Fibroblast of peridontal ligament (primary cell): ENCODE data around the gene ACOT13.
"Not testable (repeated sequence)": the region's sequence is repeated elsewhere in the genome, so short reads cannot be mapped to it uniquely, and the experiment has no call there.

ENCODE experiments used
- DNase-seq: peaks from one replicate; pipeline ENCODE4 v3.0.0-alpha.2; 2010; ENCODE audit errors: extremely low read depth

The ACOT13 gene

DNA sequence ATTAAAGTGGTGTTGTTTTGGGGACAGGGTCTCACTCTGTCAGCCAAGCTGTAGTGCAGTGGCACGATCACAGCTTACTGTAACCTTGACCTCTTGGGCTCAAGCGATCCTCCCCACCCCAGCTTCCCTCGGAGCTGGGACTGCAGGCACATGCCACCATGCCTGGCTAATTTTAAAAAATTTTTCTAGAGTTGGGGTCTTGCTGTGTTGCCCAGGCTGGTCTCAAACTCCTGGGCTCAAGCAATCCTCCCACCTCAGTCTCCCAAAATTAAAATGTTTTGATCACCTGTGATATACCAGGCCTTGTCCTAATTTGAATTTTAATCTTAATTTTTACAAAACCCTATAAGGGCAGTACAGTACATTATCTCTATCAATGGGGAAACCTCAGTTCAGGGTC lies 25.5 kb downstream of the ACOT13 start:
- DNase-seq = no peak

DNA sequence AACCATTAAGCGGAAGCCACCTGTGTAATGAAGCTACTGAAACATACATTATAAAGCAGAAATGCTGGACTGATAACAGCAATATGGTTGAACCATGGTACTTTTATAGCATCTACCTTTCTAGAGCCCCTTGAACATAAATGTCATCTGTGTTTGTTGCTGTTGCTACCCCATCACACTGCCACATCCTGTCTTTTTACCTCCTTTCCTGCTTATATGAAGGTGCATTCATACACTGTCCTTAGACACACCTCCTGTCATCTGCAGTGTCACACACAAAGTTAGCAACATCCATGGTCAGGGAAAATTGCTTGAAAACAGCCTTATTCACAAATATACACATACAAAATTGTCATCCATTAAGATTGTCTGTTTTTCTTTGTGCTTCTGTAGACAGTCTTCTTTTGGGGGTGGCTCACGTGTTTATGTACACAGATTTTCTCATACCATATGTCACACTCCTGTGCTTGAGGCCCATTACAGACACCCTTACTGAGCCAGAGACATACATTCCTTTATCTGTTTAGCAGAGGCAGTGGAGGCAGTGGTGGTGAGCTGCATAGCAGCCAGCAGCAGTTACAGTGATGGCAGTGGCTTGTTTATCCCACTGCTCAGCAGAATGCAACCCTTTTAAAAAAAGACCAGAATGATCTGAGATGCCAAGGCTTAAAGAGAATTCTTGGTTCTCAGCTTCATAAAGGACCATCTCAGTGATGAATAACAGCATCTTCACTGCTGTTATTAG lies 26.1 kb downstream of the ACOT13 start:
- no peak for DNase-seq

DNA sequence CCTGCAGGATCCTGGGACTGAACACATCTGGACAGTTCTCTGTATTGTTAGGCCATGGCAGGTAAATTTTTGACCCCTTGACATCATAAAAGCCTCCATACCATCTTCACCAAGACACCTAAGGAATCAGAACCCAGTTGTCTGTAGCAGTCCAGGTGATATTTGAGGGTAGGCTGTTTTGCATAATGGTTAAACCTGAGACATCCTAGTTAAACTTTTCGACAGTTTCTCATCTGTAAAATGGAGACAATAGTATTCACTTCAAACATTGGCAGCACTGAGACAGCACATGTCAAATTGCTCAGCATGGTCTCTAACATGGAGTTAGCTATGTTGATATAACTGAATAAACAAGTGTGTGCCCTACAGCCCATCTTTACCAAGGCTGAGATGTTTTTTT lies 27.3 kb downstream of the ACOT13 start:
- DNase-seq = no peak

DNA sequence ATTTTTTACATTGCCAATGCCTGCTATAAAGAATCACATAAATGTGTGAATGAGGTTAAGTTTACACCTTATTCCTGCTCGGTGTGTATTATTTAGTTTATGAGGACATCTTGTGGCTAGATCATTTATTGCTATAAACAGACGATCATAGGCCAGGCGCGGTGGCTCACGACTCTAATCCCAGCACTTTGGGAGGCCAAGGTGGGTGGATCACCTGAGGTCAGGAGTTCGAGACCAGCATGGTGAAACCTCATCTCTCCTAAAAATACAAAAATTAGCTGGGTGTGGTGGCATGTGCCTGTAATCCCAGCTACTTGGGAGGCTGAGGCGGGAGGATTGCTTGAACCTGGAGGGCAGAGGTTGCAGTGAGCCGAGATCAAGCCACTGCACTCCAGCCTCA lies 28.8 kb downstream of the ACOT13 start:
- peak; percentile 58 for DNase-seq

DNA sequence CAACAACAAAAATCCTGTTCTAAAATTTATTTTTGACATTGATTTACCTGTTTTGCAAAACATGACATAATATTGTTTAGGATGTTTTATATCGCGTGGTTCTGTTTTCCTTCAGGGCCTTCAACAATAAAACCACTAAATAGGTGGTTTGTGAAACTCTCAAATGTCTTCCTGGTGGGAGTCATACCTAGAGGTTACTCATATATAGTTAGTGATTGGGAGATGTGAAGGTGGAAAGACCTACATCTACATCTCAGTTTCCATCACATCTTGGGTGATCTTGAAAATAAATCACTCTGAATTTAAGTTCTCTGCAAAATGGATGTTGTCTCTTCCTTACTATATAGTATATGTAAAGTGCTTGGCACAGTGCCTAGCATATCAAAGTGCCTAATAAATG lies 29.2 kb downstream of the ACOT13 start:
- DNase-seq = no peak

DNA sequence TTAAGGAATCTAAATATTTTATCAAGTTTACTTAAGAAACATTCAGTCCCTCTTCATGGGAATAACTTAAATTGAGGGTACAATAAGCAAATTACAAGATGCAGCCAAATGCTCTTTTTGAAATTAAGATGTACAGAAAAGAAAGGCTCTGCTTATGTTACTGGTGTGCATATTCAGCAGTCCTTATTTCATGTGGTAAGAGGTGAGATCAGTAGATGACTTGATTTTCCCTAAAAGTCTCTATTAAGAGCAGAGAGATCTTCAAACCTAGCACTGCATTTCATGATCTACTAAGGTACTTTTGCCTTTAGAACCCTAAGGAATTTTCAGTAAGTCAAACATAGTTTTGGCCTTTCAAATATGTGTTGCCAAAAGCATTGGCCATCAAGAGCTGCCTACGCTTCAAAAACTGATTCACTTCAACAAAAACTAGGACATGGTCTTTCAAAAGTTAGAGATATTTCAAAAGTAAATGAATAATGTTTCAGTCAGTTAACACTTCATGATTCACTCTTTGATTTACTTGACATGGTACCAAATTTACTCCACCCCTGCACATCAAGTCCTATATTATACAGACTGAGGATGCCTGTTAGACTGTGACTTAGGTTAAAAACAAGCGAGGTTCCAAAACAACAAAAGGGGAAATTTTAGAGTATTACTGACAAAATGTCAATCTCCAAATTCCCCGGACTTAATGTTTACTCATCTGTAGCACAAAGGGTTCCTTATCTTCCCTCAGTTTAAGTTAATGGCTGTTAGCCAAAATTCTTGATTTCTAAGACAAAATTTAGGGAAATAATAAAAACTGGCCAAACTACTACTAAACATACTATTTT lies 32.9 kb downstream of the ACOT13 start:
- no peak for DNase-seq

DNA sequence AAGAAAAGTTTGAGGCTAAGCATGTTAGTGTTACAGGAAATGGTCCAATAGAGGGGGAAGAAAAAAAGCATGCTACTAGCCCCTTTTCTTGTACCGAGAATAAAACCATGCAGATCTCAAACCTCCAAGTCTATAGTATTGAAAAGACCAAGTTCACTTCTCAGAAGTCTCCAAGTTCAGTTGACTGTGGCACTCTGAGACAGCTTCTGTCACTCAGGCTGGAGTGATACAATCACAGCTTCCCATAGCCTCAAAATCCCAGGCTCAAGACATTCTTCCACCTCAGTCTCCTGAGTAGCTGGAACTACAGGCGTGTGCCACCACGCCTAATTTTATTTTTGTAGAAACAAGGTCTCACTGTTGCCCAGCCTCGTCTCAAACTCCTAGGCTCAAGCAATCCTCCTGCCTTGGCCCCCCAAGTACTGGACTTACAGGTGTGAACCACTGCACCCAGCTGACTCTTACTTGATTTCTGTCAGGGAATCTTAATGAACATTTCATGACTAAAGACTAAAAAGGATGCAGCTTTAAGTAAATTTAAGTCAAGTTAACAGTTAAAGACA lies 35.9 kb downstream of the ACOT13 start:
- DNase-seq = no peak

DNA sequence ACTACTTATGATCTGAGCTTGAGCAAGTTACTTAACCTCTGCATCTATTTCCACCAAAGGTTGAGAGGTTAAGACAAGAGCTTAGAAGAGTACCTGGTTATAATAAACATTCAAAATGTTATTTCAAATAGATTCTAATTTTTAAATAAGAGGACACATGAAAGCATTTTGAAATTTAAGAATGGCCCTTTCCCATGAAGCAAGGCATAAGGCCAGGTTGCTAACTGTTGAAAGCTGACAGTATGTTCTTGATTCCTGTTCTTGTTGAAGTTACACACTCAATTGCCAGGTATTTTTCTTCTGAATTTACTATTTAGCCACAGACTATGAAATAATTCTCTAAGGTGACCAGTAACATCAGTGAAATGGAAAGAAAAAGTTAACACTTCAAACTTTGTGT lies 37.6 kb downstream of the ACOT13 start:
- no peak for DNase-seq

DNA sequence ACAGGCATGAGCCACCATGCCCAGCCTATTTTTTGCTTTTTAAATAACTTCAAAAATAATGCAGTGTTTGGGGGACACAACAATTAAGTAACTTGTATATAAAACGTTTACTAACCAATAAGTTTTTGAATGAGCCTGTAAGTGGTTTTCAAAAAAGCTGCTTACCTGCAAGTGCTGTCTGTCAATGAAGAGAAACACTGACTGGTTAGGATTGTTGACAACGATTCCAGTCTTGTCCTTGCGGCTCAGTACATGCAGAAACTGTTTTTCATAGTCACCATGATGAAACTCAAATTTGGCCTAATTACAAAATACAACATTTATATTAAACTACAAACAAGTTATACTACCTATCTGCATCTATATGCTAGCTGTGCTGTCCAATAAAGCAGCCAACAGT lies 41.7 kb downstream of the ACOT13 start:
- DNase-seq = no peak

DNA sequence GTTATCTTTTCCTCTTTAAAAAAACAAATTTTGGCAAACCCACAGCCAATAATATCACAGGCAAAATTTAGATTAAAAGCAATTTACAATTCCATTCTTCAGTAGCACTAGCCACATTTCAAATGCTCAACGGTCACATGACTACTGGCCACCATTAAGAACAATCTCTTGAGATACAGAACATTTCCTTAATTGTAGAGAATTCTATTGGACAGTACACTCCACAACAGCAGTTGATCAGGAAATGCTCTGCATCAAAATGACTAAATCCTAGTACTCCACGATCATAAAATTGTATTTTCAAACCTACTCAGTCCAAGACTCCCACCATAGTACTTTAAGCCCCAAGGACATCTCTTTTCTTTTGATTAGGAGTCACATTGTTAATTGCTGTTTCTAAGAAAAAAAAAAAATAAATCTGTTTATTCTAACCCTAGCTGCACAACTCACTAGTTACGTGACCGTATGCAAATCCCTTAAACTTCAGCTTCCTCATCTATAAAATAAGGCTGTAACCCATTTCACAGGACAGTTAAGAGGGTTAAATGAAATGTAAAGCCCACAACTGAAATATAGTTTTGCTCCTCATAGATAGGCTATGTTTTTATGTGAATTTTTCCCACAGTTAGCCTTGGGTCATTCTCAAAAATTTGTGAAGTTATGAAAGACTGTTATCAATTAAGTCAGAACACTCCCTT lies 42.3 kb downstream of the ACOT13 start:
- DNase-seq = no peak

DNA sequence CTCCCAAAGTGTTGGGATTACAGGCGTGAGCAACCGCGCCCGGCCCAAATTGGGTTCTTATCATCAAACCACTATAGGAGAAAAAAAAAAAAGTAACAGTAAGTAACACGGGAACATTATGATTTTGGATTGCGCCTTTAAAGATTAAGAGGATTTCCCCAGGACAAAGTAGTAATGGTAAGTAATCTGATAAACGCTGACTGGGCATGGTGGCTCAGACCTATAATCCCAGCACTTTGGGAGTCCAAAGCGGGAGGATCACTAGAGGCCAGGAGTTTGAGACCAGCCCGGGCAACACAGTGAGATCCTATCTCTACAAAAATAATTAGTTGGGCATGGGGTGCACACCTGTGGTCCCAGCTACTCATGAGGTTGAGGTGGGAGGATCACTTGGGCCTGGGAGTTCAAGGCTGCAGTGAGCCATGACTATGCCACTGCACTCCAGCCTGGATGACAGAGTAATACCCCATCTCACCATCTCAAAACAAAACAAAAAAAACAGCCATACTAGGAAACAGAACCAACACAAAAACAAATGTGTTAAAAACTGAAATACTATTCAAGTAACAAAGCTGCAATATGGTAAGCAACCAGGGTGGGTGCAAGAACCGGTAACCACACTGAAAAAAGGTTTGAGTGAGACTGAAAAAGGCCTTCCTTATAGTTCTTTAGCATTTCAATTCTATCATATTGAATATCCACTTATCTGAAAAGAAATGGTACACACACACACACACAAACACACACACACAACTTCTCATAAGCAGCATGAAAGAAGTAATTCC lies 43.8 kb downstream of the ACOT13 start:
- no peak for DNase-seq

DNA sequence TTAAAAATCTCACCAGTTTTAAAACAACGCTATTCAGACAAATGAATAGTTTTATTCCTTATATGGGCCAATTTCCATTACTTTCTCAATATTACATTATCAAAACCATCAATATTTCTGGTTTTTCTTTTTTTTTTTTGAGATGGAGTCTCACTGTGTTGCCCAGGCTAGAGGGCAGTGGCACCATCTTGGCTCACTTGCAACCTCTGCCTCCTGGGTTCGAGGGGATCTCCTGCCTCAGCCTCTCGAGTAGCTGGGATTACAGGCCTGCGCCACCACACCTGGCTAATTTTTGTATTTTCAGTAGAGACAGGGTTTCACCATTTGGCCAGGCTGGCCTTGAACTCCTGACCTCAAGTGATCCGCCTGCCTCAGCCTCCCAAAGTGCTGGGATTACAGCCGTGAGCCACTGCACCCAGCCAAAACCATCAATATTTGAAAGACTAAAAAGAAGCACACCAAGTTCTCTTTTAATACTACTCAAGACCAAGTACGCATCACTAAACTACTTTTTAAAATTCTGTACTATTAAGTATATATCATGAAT lies 49.8 kb downstream of the ACOT13 start:
- not testable (repeated sequence) for DNase-seq

DNA sequence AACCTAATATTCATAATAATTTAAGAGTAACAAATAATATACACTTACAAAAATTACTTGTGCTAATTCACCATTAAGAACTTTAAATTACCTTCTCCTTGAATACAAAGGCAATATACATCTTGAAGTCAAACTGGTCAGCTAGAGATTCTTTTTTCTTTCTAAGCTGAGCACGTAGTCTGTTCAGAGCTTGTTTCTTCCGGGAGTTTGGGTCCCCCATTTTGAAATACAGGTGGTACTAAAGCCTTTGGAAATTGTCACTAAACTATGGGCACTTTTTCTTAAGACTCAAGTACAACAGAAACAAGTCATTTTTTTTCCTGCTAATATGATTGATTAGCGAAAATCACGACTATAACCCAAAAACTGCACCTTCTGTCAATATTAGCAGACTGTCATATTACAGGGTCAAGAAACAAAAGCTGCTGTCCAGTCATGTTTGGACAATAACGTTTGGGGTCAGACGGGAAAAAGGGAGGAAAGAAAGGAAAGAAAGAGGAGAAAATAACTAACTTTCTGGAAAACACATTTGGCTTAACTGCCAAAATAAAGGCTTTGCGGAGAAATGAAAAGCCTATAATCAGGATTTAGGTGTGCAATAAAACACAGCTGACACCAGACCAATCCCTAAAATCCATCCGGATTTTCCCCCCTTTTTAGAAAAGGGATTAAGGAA lies 51.7 kb downstream of the ACOT13 start:
- no peak for DNase-seq

DNA sequence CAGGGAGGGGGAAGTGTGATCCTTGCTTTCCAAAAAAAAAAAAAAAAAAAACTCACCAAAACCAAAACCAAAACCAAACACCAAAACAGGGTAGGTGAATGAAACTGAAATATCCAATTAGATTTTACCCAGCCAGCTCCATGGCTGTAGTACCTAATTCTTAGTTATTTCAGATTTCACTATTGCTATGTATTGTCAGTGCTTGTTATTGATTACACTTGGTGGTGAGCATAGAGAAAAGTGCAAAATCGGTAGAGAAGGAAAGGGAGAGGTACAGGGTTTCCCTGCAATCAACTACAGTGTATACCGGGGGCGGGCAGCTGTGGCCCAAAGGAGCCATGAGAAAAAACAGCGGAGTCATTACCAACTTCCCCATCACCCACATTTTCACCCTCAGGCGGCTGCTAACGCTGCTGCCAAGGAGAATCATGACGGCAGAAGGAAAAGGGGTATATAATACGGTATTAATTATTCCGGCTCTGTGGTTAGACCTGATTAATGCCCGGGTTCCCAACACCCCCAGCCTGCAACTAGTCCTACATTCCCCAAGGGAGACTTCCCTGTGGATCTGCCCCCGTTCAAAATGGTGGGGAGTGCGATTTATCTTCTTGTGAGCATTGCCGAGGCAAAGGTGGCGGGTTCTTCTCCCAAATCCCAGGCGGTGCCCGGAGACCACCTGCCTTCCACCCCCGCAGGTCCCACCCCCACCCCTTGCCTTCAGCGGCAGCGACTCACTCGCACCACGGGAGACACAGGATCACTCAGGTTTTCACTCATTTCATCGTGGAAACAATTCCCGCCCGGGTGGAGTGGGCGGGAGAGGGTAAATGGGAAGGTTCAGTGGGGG lies 52.5 kb downstream of the ACOT13 start, which contains the start of gene C6orf62:
C6orf62 (minus strand) TSS at position 30 of the 847 bp plus-strand sequence. CDS start 486 bp downstream, outside the sequence.
- peak; percentile 38 for DNase-seq

DNA sequence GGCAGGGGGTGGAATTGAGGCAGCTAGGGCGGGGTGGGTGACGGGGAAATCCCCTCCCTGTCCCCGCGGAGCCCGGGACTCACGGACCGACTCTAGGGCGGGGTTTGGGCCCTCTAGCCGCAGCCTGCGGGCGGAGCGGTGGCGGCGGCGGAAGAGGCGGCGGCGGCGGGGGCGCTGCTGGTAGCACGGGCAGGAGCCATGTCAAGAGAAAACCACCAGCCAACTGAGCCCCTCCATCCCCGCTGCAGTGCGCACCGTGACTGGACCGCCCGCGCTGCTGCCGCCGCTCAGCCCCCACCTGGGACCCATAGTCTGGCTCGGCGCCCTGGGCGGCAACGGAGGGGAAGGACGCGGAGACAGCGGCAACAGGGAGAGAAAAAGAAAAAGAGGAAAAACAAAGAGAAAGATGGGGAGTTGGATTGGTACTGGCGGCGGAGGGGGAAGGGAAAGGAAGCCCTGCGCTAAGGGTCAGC lies 53.3 kb downstream of the ACOT13 start:
- no peak for DNase-seq

DNA sequence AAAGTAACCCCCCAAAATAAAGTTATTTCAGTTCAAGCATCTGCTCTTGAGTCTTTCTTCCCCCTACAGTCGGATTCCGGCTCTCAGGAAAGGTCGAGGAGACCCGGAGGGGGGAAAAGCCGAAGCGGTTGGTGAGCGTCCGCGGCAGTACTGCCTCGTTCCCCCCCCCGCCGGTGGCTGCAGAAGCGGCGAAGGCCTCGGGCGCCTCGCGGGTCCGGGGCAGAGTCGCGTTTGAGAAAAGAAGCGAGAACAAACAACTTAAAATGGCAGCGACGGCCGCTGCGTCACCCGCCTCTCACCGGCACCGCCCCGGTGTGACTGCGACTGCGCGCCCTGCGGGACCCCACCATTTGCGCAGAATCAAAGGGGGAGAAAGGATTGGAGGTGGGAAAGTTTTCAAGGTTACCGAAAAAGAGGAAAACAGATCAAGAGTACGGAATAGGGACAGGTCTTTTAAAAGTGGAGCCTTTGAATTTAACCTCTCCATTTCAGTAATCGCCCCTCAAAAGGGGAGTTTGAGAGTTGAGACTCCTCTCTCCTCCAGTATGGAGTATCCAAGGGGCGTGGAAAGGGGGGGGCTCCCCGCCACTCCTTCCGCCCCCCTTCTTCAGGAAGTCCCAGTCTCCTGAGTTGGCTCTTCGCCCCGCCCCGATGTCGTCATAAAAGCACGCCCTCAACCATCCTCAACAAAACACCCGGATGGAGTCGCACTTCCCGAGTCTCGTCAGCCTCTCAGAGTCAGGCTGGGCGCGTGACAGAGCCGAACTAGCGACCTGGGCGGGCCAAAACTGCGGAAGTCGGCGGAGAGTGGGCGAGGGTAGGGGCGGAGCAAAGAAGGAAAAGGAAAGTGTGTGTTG lies 54.0 kb downstream of the ACOT13 start:
- peak; percentile 100 for DNase-seq

DNA sequence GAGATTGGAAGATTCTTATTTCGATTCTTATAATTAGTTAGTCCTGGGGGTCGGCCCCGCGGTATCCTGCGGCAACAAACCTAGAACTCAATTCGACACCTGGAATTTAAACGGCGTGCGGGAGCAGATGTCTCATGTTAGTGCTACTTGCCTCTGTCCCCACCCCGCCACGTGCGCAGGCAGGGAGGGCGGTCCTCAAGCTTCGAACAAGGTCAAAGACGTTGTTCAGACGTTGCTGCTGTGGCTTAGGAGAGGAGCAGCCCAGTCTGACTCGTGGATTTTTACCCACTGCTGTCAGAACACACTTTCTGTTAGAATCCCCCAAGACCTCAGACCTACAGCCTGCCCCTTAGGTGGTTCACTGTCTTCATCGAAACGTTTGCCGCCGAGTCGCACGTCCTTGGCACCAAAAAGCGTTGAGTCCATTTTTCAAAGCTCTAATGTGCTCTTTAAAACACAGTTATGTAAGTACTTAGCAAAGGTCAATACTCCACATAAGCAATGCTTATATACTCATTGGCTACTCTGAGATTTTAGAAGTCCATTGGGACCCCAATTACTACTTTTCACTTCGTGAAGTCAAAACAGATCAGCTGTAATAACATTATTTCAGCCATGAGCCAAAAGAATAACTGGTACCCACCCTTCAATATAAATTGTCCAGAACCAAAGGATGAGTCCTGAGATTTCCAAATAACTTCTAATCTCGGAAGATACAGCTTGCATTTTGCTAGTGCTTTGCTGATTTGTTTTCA lies 54.8 kb downstream of the ACOT13 start:
- no peak for DNase-seq

DNA sequence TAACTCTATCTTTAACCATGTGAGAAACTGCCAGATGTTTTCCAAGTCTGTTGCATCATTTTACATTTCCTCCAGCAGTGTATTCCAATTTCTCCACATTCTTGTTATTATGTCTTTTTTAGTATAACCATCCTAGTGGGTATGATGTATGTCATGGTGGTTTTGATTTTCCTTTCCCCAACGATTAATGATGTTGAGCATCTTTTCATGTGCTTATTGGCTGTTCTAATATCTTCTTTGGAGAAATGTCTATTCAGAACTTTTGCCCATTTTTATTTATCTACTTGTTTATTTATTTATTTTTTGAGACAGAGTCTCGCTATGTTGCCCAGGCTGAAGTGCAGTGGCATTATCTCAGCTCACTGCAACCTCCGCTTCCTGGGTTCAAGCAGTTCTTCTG lies 56.4 kb downstream of the ACOT13 start:
- DNase-seq = no peak
